HepG2 (cell line): ENCODE data around the gene FIGLA. TPM values are rescaled to one million over a fixed set of nuclear protein-coding genes. Genes with fewer than 3 reads are reported as not detected.

Experiments
- ASH2L ChIP-seq: fragments of 300-600, 200-600 bp; sonication (generic); IDR thresholded peaks from 2 replicates; pipeline ENCODE4 v1.7.0; 2017; ENCODE audit warnings: low read depth, mild to moderate bottlenecking, moderate library complexity, mixed read lengths, low read length; ENCODE audit not compliant: insufficient read length
- EED ChIP-seq: sonication (generic); formaldehyde crosslinking; IDR thresholded peaks from 2 replicates; pipeline ENCODE4 v1.5.0; 2020; ENCODE audit warnings: mild to moderate bottlenecking, missing genetic modification reagents
- FOSL2 ChIP-seq: sonication (generic); formaldehyde crosslinking; IDR thresholded peaks from 2 replicates; pipeline ENCODE4 v1.4.0; 2020; ENCODE audit warnings: missing genetic modification reagents
- KMT2B ChIP-seq: IDR thresholded peaks from 2 replicates; pipeline ENCODE4 v1.6.1; 2016; ENCODE audit warnings: missing genetic modification reagents, missing compliant biosample characterization
- MIXL1 ChIP-seq: IDR thresholded peaks from 2 replicates; pipeline ENCODE4 v1.6.1; 2016
- RFXAP ChIP-seq: sonication (generic); formaldehyde crosslinking; IDR thresholded peaks from 2 replicates; pipeline ENCODE4 v1.4.0; 2020; ENCODE audit warnings: missing genetic modification reagents, borderline replicate concordance
- SALL1 ChIP-seq: sonication (generic); formaldehyde crosslinking; IDR thresholded peaks from 2 replicates; pipeline ENCODE4 v1.8.0; 2022; ENCODE audit warnings: mild to moderate bottlenecking, missing genetic modification reagents
- SMARCC2 ChIP-seq: fragments of 450-650 bp; IDR thresholded peaks from 2 replicates; pipeline ENCODE4 v1.6.1; 2017; ENCODE audit warnings: antibody characterized with exemption, mild to moderate bottlenecking
- ZKSCAN8 ChIP-seq: IDR thresholded peaks from 2 replicates; pipeline ENCODE4 v1.6.1; 2016; ENCODE audit warnings: borderline replicate concordance, missing genetic modification reagents, missing compliant biosample characterization
- ZNF350 ChIP-seq: sonication (generic); formaldehyde crosslinking; IDR thresholded peaks from 2 replicates; pipeline ENCODE4 v1.4.0; 2020; ENCODE audit warnings: mild to moderate bottlenecking, low read depth, missing genetic modification reagents, borderline replicate concordance
- ZNF430 ChIP-seq: sonication (generic); formaldehyde crosslinking; IDR thresholded peaks from 2 replicates; pipeline ENCODE4 v1.9.0; 2021; ENCODE audit warnings: mild to moderate bottlenecking, missing genetic modification reagents
- ZNF563 ChIP-seq: sonication (generic); formaldehyde crosslinking; IDR thresholded peaks from 2 replicates; pipeline ENCODE4 v1.8.0; 2022; ENCODE audit warnings: mild to moderate bottlenecking, moderate library complexity, missing genetic modification reagents
- ZNF703 ChIP-seq: sonication (generic); formaldehyde crosslinking; IDR thresholded peaks from 2 replicates; pipeline ENCODE4 v1.5.1; 2020; ENCODE audit warnings: missing genetic modification reagents, mild to moderate bottlenecking, moderate library complexity, borderline replicate concordance
- polyA plus RNA-seq, 8 experiments: library from polyadenylated mRNA; depleted of rRNA in 3 of 8; stranded (reverse) in 7 of 8; unstranded in 1 of 8; fragments of >200 nt; fragmentation: Illumina TruSeq in 4 of 8; extraction: Trizol in 4 of 8; gene quantifications; 2 replicates each; pipeline versions ENCODE4 v1.2.1 to v1.2.3, GENCODE V29; 2011 to 2016; ENCODE audit warnings: low read depth in 4 of 8, missing spikeins in 1 of 8, mixed read lengths in 1 of 8; ENCODE audit not compliant: insufficient read depth in 1 of 8
- total RNA-seq, 5 experiments: library from RNA; depleted of rRNA; stranded (reverse); fragments of >200 nt; fragmentation: Illumina TruSeq; extraction: Trizol; gene quantifications; 2 replicates each; pipeline ENCODE4 v1.2.3, GENCODE V29; 2016; ENCODE audit warnings: low read depth in 1 of 5
- TF ChIP-seq, protein P1 (sequence below): sonication (generic); formaldehyde crosslinking; IDR thresholded peaks from 2 replicates; pipeline ENCODE4 v1.4.0; 2020; ENCODE audit warnings: missing genetic modification reagents
- TF ChIP-seq, protein P2 (sequence below): sonication (generic); formaldehyde crosslinking; IDR thresholded peaks from 2 replicates; pipeline ENCODE4 v1.4.0; 2020; ENCODE audit warnings: missing genetic modification reagents
- TF ChIP-seq, protein P3 (sequence below): sonication (generic); formaldehyde crosslinking; IDR thresholded peaks from 2 replicates; pipeline ENCODE4; 2020; ENCODE audit warnings: missing genetic modification reagents, mild to moderate bottlenecking, borderline replicate concordance
- TF ChIP-seq, protein P4 (sequence below): IDR thresholded peaks from 2 replicates; pipeline ENCODE4 v1.6.1; 2016; ENCODE audit warnings: low read depth, borderline replicate concordance
- TF ChIP-seq, protein P5 (sequence below): sonication (generic); formaldehyde crosslinking; IDR thresholded peaks from 2 replicates; pipeline ENCODE4 v1.4.0; 2020; ENCODE audit warnings: missing genetic modification reagents, borderline replicate concordance

FIGLA gene
- total and polyA plus RNA-seq, 2 of the 13 experiments (the other 11 are each of a cell fraction or from before 2014, with no cell fraction given) = not detected

DNA sequence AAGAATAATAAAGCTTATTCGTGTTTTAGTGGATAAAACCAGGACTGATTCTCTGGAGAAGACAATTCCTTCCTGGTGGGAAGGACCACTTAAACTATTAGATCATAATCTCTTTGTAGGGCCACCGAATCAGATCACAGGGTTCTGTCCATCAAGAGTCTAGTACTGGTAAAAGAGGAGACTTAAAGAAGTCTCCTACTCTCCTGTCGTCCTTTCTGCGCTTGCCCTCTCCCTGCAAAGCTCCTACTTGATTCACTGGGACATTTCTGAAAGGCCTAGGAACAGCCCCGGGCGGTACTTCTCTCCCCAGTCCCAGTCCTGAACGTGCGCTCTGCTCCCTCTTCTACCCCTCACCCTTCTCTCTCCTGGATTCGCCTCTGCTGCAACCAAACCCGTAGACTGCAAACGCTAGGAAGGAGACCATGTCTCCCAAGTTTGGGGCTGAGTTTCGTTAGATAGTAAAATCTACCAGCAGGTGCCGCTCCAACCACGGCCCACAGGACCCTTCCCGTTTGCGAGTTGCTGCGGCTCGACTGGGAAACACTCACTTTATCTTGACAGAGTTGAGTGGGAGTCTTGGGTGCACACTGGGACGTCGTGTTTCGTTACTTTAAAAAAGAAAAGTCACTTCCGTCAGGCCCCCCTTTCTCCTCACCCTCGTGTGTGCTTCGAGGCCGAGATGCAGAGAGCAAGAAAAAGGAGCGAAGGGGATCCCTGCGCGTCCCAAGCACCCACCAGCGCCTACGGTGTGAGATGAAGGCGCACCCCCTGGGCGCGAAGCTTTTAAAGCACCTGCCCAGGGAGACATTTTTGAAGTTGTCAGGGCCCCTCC is 923 bp downstream of the FIGLA start (continued):
- TF ChIP-seq ZNF350 (CRISPR knock-in tag) (peak; percentile 46; the same call in 1 of the 2 replicates), KMT2B (CRISPR knock-in tag) (peak; percentile 55; the same call in 1 of the 2 replicates), ZKSCAN8 (CRISPR knock-in tag) (0 out of 2 replicates have a peak, but pooled peaks have one; percentile 80), EED (CRISPR knock-in tag) (0 out of 2 replicates have a peak, but pooled peaks have one; percentile 16), FOSL2 (CRISPR knock-in tag) (0 out of 2 replicates have a peak, but pooled peaks have one; percentile 17), ZNF563 (CRISPR knock-in tag) (0 out of 2 replicates have a peak, but pooled peaks have one; percentile 24), SMARCC2 (no peak), RFXAP (CRISPR knock-in tag) (0 out of 2 replicates have a peak, but pooled peaks have one; percentile 24), SALL1 (CRISPR knock-in tag) (peak; percentile 76; the same call in 1 of the 2 replicates), ASH2L (peak; percentile 36), ZNF430 (CRISPR knock-in tag) (0 out of 2 replicates have a peak, but pooled peaks have one; percentile 43), MIXL1 (CRISPR knock-in tag) (peak; percentile 39; the same call in 1 of the 2 replicates), ZNF703 (CRISPR knock-in tag) (no peak)
- TF ChIP-seq, protein P1, sequence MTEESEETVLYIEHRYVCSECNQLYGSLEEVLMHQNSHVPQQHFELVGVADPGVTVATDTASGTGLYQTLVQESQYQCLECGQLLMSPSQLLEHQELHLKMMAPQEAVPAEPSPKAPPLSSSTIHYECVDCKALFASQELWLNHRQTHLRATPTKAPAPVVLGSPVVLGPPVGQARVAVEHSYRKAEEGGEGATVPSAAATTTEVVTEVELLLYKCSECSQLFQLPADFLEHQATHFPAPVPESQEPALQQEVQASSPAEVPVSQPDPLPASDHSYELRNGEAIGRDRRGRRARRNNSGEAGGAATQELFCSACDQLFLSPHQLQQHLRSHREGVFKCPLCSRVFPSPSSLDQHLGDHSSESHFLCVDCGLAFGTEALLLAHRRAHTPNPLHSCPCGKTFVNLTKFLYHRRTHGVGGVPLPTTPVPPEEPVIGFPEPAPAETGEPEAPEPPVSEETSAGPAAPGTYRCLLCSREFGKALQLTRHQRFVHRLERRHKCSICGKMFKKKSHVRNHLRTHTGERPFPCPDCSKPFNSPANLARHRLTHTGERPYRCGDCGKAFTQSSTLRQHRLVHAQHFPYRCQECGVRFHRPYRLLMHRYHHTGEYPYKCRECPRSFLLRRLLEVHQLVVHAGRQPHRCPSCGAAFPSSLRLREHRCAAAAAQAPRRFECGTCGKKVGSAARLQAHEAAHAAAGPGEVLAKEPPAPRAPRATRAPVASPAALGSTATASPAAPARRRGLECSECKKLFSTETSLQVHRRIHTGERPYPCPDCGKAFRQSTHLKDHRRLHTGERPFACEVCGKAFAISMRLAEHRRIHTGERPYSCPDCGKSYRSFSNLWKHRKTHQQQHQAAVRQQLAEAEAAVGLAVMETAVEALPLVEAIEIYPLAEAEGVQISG (CRISPR knock-in tag) = peak; percentile 27; the same call in 1 of the 2 replicates
- TF ChIP-seq, protein P2, sequence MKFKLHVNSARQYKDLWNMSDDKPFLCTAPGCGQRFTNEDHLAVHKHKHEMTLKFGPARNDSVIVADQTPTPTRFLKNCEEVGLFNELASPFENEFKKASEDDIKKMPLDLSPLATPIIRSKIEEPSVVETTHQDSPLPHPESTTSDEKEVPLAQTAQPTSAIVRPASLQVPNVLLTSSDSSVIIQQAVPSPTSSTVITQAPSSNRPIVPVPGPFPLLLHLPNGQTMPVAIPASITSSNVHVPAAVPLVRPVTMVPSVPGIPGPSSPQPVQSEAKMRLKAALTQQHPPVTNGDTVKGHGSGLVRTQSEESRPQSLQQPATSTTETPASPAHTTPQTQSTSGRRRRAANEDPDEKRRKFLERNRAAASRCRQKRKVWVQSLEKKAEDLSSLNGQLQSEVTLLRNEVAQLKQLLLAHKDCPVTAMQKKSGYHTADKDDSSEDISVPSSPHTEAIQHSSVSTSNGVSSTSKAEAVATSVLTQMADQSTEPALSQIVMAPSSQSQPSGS (CRISPR knock-in tag) = peak; percentile 71; the same call in 1 of the 2 replicates
- TF ChIP-seq, protein P3, sequence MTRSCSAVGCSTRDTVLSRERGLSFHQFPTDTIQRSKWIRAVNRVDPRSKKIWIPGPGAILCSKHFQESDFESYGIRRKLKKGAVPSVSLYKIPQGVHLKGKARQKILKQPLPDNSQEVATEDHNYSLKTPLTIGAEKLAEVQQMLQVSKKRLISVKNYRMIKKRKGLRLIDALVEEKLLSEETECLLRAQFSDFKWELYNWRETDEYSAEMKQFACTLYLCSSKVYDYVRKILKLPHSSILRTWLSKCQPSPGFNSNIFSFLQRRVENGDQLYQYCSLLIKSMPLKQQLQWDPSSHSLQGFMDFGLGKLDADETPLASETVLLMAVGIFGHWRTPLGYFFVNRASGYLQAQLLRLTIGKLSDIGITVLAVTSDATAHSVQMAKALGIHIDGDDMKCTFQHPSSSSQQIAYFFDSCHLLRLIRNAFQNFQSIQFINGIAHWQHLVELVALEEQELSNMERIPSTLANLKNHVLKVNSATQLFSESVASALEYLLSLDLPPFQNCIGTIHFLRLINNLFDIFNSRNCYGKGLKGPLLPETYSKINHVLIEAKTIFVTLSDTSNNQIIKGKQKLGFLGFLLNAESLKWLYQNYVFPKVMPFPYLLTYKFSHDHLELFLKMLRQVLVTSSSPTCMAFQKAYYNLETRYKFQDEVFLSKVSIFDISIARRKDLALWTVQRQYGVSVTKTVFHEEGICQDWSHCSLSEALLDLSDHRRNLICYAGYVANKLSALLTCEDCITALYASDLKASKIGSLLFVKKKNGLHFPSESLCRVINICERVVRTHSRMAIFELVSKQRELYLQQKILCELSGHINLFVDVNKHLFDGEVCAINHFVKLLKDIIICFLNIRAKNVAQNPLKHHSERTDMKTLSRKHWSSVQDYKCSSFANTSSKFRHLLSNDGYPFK (CRISPR knock-in tag) = peak; percentile 36; the same call in 1 of the 2 replicates
- TF ChIP-seq, protein P4, sequence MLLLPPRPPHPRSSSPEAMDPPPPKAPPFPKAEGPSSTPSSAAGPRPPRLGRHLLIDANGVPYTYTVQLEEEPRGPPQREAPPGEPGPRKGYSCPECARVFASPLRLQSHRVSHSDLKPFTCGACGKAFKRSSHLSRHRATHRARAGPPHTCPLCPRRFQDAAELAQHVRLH (CRISPR knock-in tag) = peak; percentile 77; the same call in 1 of the 2 replicates
- TF ChIP-seq, protein P5, sequence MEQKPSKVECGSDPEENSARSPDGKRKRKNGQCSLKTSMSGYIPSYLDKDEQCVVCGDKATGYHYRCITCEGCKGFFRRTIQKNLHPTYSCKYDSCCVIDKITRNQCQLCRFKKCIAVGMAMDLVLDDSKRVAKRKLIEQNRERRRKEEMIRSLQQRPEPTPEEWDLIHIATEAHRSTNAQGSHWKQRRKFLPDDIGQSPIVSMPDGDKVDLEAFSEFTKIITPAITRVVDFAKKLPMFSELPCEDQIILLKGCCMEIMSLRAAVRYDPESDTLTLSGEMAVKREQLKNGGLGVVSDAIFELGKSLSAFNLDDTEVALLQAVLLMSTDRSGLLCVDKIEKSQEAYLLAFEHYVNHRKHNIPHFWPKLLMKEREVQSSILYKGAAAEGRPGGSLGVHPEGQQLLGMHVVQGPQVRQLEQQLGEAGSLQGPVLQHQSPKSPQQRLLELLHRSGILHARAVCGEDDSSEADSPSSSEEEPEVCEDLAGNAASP (CRISPR knock-in tag) = peak; percentile 80; the same call in 1 of the 2 replicates
